Left ventricle myocardium superior (tissue), 1 donor: ENCODE data around the gene NME1. TPM values are rescaled to one million over a fixed set of nuclear protein-coding genes. Genes with fewer than 3 reads are reported as not detected.
"Not testable (repeated sequence)": the region's sequence is repeated elsewhere in the genome, so short reads cannot be mapped to it uniquely, and the experiment has no call there.

ENCODE experiments used
- ATAC-seq: fragments of 200-7000 bp; cut with Tn5 transposase; one replicate; pipeline ENCODE4 v1.9.1; 2020; ENCODE audit warnings: mild to moderate bottlenecking, moderate library complexity
- DNase-seq: peaks from one replicate; pipeline ENCODE4 v3.0.0-alpha.2; 2020
- intact Hi-C: fragments of 100-400 bp; cut with micrococcal nuclease; formaldehyde crosslinking; loops from one replicate; pipeline ENCODE4 v1.11.0; 2022
- long read RNA-seq: library from polyadenylated mRNA; unstranded; transcript quantifications from one replicate; pipeline ENCODE4 v2.0.0, GENCODE V29; 2021
- total RNA-seq: library from RNA; stranded (reverse); fragmentation: NEBNext Ultra II Directional; extraction: Animal tissue kit (Norgen Biotek cat#: 25700); gene quantifications from one replicate; pipeline ENCODE4 v1.2.1, GENCODE V29; 2021
- donor health status: DM: no; HTN: yes; CAD: no; lungs with severe emphysema.

The NME1 gene
- 20.3 TPM for total RNA-seq
- long read RNA-seq, transcript NME1-203 (5 exons, 940 nt), result major isoform, 21 of 24 reads
- long read RNA-seq, partial matches to known transcripts, result 0 of 24 reads
- long read RNA-seq, other reads (novel, unspliced or antisense), result 1 of 24 reads

- DNase-seq (peak; percentile 95), ATAC-seq (peak; percentile 97)
- intact Hi-C loops, result loop anchor here (2.0 kb wide), 1 partner anchor 153 kb away; no protein-coding TSS in a partner anchor
Observed at GRCh38 chr17:51153210-51154072, at the start of gene NME1. TSS of gene NME1 (plus strand) at chr17:51153559. CDS start at chr17:51155655, 2,096 bp downstream.

DNA sequence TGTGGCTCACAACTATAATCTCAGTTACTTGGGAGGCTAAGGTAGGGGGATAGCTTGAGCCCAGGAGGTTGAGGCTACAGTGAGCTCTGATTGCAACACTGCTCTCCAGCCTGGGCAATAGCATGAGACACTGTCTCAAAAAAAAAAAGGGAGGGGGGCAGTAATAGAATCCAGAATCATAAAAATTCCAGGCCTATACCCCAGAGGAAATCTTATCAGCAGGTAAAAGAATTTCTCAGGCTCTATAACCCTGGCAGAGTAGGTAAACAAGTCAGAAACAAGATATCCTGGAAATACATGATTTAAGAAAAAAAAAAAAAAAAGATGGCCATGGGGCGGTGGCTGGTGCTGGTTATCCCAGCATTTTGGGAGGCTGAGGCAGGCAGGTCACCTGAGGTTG, 45.6 kb upstream of the NME1 start:
- ATAC-seq (no peak), DNase-seq (no peak)
- intact Hi-C loops, result no loop called here

- ATAC-seq (peak; percentile 92), DNase-seq (peak; percentile 67)
- intact Hi-C loops, result not testable (repeated sequence)
Observed at GRCh38 chr17:51112303-51113222, 40.8 kb upstream of the NME1 start.

- intact Hi-C loops, result no loop called here
- DNase-seq (no peak), ATAC-seq (no peak)
Observed at GRCh38 chr17:51115179-51115578, 38.2 kb upstream of the NME1 start.

DNA sequence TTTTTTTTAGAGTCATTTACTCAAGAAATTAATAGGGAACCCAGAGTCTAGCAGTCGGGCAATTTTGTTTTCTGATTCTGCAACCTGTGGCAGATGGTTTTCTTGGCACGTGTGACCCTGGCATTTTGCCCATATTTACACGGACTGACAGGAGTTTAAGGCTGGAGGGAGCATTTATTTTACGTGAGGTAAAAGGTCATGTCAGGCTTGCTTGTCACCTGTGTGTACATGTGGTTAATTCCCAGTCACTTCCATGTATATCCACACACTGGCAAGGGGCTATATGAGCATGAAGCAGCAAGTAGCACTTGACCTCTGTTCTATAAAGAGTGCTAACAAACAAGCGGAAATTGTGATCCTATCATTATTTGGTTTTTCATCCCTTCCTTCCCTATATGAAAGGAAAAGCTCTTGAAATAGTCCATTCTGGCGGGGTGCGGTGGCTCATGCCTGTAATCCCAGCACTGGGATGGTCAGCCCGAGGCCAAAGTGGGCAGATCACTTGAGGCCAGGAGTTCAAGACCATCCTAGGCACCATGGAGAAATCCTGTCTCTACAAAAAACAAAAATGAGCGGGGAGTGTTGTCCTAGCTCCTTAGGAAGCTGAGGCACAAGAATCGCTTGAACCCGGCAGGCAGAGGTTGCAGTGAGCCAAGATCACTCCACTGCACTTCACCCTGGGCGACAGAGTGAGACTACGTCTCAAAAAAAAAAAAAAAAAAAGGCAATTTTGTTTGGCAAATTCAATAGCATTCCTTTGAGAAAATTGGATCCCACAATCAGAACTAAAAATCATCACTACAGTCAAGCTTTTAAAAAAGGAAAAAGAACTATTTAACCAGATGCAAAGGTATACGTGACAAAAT, 34.8 kb upstream of the NME1 start:
- DNase-seq (no peak), ATAC-seq (no peak)
- intact Hi-C loops, result no loop called here

- DNase-seq (peak; percentile 64), ATAC-seq (peak; percentile 24)
- intact Hi-C loops, result no loop called here
Observed at GRCh38 chr17:51119415-51120356, 33.7 kb upstream of the NME1 start.

DNA sequence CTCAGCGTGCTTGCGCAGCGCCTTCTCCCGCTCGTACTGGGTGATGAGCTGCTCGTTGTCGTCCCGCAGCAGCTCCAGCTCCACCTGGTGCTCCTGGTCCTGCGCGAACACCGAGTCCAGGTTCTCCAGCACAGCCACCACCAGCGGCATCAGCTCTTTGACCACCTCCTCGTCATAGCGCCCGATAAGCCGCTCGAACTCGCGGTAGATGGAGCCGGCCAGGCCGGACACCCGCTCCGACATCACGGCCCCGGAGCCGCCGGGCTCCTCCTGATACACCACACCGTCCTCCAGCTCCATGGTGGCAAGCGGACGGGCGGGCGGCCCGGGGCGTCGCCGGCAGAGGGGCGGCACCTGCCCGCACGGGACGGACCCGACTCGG, 33.0 kb upstream of the NME1 start:
- intact Hi-C loops, result no loop called here
- ATAC-seq (peak; percentile 12), DNase-seq (no peak)

GRCh38 chr17:51120739-51121619, 32.4 kb upstream of the NME1 start, which contains the start of gene SPAG9:
TSS of gene SPAG9 (minus strand) at chr17:51120868. CDS start at chr17:51120656, 212 bp downstream.
- peak; percentile 90 for ATAC-seq
- peak; percentile 98 for DNase-seq
- intact Hi-C loops, result no loop called here

DNA sequence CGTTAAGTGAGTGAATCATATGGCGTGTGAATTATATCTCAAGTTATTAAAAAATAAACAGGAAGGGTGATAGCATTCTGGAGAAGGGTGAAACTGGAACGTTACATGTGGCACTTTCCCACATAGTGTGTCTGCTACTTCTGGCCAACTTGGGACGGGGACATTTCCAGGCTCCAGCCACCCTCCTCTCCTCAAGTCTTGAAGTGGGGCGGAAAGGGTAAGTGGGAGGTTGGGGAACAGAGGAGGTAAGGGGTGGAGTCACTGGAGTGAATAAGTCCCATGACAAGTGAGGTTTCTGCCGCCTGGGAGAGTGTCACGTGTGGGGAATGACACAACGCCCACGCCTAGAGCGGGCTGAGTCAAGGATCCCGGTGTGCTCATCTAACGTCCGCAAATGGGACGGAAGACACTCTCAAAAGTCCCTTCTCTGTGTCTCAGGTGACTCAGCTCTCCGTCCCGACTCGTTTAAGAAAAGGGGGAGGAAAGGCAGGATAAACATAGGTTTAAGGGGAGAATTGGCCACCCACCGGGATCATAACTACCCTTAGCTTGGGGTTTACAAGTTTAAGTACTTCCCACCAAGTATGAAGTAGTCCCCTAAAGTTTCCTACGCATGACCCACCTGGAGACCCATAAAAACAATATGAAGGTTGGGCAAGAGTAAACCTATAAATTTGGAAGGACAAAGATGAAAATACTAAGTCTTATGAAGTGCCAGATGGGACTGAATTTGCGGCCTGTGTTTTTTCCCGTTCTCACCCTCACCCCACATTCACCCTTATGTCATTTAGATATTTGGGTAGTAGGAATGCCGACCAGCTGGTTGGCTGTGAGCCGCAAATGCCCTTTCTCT, 31.5 kb upstream of the NME1 start:
- ATAC-seq (peak; percentile 85), DNase-seq (peak; percentile 87)
- intact Hi-C loops, result no loop called here

DNA sequence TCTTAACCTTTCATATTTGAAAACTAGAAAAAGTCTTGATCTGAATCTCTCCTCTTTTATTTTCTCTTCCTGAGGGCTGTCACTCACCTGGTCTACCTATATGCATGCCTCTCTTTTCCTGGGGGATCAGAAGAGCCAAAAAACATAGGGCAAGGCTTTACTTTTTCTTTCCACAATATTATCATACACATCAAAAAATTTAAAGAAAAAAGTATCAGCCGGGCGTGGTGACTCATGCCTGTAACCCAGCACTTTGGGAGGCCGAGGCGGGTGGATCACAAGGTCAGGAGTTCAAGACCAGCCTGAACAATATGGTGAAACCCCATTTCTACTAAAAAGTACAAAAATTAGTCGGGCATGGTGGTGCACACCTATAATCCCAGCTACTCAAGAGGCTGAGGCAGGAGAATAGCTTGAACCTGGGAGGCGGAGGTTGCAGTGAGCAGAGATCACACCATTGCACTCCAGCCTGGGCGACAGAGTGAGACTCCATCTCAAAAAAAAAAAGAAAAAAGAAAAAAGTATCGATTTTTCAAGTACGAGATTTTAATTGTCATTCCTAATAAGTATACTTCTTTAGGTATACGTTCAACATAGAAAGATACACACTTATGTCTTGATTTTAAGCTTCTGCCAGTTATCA, 30.8 kb upstream of the NME1 start:
- DNase-seq, ATAC-seq, intact Hi-C loops: not testable (repeated sequence)

DNA sequence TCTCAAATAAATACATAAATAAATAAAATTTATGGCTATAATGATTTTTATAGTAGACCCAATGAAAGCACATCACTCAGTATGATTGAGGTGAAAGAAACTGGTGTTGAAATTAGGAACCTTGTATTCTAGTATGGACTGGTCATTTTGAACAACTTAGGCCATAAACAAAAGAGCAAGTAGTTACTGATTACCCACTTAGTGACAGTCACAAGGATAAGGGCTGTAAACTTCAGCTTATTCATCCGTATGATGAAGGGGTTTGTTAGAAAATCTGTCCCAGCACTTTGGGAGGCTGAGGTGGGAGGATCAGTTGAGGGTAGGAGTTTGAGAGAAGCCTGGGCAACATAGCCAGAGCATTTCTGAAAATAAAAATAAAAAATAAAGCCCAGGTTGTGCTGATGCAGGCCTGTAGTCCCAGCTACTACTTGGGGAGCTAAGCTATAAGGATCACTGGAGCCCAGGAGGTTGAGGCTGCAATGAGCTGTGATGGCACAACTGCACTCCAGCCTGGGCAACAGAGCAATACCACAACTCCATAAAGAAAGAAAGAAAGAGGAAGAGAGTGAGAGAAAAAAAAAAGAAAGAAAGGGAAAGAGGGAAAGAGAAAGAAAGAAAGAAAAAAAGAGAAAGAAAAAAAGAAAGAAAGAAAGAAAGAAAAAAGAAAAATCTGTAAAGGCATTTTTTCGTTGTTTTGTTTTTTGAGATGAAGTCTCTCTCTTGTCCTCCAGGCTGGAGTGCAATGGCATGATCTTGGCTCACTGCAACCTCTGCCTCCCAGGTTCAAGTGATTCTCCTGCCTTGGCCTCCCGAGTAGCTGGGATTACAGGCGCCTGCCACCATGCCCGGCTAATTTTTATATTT, 28.5 kb upstream of the NME1 start:
- no peak for ATAC-seq
- intact Hi-C loops, result no loop called here
- no peak for DNase-seq

DNA sequence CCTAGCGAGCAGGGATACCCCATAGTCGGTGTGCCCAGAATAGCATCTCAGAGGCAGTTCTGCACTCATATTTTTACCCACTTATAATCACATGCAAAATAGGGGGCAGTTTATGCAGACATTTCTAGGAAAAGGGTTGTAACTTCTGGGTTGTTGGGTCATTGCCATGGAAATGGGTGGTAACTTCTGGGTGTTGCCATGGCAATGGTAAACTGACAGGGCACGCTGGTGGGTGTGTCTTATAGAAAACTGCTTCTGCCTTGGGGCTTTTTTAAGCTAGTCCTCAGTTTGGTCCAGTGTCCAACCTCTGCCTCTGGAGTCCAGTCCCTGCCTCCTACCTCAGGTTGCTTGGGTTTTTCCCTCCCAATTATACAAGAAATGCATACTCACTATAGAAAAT, 25.3 kb upstream of the NME1 start:
- ATAC-seq (no peak), DNase-seq (no peak)
- intact Hi-C loops, result no loop called here

DNA sequence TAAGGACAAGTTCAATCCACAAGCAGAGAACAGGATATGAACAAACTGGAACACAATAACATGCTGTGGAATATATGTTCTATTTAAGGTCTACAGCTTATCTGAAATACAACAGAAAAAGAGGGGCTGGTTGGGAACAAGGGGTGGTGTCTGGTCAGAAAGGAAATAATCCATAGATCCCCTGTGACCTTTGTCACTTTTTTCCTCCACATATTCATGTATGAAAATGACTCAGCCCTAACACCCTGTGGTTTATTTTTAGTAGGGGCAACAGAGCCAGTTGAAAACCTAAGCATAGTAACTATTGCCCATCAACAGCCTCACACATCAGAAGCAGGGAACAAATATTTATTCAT, 20.4 kb upstream of the NME1 start:
- intact Hi-C loops, result no loop called here
- DNase-seq (no peak), ATAC-seq (peak; percentile 91)

- intact Hi-C loops, result no loop called here
- ATAC-seq (peak; percentile 14), DNase-seq (no peak)
Observed at GRCh38 chr17:51133365-51133764, 20.0 kb upstream of the NME1 start.

- DNase-seq (no peak), ATAC-seq (no peak)
- intact Hi-C loops, result no loop called here
Observed at GRCh38 chr17:51135956-51136355, 17.4 kb upstream of the NME1 start.
